Lower leg skin (tissue), 3 donors: Measurements from ENCODE around the gene TMEM174.
A peak's percentile ranks its signal among the peaks of the same experiment; 100 is the strongest.

Source experiments
- POLR2A ChIP-seq, 2 donors: fragments of 450-650 bp; IDR thresholded peaks; one replicate each; pipeline ENCODE4 v1.6.1; 2016 to 2017; ENCODE audit warnings: antibody characterized with exemption in 2 of 2, mild to moderate bottlenecking in 1 of 2, moderate library complexity in 1 of 2
- TF ChIP-seq, protein P1 (sequence below), 3 donors: fragments of 450-650 bp; IDR thresholded peaks; one replicate each; pipeline ENCODE4 v1.5.1; 2016; ENCODE audit warnings: antibody characterized with exemption in 3 of 3, mild to moderate bottlenecking in 3 of 3, moderate library complexity in 2 of 3

DNA sequence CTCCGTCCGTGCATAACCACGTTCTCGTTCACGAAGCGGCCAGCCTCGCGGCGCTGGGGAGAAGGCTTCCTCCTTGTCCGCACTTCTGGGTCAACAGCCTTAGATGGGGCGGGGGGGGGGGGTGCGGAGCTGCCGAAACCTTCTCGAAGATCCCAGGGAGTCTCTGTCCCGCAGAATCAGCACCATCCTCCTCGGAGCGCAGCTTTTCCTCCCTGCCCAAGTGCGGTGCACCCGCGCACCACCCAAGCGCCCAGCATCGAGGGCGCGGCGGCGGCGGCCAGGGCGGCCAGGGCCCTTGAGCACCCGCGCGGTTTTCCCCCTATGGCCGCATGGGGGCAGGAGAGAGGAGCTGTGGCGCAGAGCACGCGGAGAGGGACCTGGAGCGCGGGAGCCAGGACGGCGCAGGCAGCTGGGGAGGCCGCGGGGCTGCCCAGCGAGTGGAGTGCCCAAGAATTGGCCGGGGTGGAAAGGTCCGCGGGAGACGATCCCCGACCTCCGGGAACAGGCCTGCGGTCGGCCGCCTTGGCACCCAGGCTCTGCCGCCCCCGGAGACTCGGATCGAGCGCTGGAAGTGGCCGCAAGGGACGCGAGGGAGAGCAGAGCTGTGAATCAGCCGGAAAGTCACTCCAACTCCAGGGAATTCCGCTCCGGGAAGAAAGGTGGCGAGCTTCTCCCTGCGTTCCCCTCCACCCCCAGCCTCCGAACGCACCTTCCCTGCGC, 43.1 kb downstream of the TMEM174 start:
- TF ChIP-seq POLR2A (IDR thresholded peaks at IDR 0.05) = no peak
- TF ChIP-seq, protein P1, sequence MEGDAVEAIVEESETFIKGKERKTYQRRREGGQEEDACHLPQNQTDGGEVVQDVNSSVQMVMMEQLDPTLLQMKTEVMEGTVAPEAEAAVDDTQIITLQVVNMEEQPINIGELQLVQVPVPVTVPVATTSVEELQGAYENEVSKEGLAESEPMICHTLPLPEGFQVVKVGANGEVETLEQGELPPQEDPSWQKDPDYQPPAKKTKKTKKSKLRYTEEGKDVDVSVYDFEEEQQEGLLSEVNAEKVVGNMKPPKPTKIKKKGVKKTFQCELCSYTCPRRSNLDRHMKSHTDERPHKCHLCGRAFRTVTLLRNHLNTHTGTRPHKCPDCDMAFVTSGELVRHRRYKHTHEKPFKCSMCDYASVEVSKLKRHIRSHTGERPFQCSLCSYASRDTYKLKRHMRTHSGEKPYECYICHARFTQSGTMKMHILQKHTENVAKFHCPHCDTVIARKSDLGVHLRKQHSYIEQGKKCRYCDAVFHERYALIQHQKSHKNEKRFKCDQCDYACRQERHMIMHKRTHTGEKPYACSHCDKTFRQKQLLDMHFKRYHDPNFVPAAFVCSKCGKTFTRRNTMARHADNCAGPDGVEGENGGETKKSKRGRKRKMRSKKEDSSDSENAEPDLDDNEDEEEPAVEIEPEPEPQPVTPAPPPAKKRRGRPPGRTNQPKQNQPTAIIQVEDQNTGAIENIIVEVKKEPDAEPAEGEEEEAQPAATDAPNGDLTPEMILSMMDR (IDR thresholded peaks at IDR 0.05) = peak in 1 of 3 donors; percentile 64
